Measurements from ENCODE around the gene WLS.

DNA sequence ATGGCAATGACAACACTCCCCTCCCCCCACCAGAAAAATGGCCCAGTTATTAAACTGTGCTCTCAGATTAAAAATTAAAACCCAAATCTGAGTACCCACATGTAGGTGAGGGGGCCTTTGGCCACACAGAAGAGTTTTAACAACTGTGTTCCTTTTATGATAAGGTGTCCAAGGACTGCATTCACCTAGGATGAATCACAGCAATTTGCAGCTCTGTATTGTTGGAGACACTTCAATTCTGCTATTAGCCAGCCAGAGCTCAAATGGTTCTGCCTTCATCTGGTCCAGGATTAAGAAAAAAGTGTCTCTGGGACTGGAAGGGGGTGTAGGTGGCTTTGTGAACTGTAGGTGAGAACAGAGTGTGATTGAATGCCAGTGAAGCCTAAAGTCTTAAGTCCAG, 138.6 kb downstream of the WLS start:
- TF ChIP-seq ZNF274 (IDR thresholded peaks at IDR 0.05; ENCODE audit: low read depth, low read length) (no peak), YY1 (IDR thresholded peaks at IDR 0.05; ENCODE audit: insufficient read depth, insufficient read length) (no peak)
